Mesothelial cell of epicardium (in vitro differentiated cells): Measurements from ENCODE around the gene RAD51B. TPM values are rescaled to one million over a fixed set of nuclear protein-coding genes. Genes with fewer than 3 reads are reported as not detected.

Experiments used
- DNase-seq, 2 experiments: peaks; one replicate each; pipeline ENCODE4 v3.0.0; 2021; ENCODE audit warnings: low spot score in 2 of 2; ENCODE audit not compliant: unreplicated experiment in 2 of 2
- H3K27ac Mint-ChIP-seq: 2 replicates; pipeline ENCODE4 v1.8.0; 2021; ENCODE audit warnings: mixed read lengths
- H3K27me3 Mint-ChIP-seq: 2 replicates; pipeline ENCODE4 v1.8.0; 2021; ENCODE audit warnings: low read depth, mixed read lengths
- H3K36me3 Mint-ChIP-seq: 2 replicates; pipeline ENCODE4 v1.8.0; 2021; ENCODE audit warnings: mixed read lengths
- H3K4me1 Mint-ChIP-seq: 2 replicates; pipeline ENCODE4 v1.8.0; 2021; ENCODE audit warnings: mixed read lengths
- H3K4me3 Mint-ChIP-seq: 2 replicates; pipeline ENCODE4 v1.8.0; 2021; ENCODE audit warnings: mild to moderate bottlenecking, moderate library complexity, mixed read lengths
- H3K9me3 Mint-ChIP-seq: 2 replicates; pipeline ENCODE4 v1.8.0; 2021; ENCODE audit warnings: mixed read lengths
- CTCF ChIP-seq: fragments of 200-600 bp; sonication (generic); IDR thresholded peaks from one replicate; pipeline ENCODE4 v1.5.0; 2021; ENCODE audit warnings: antibody characterized with exemption; ENCODE audit not compliant: unreplicated experiment
- total RNA-seq: library from RNA; stranded (reverse); gene quantifications from 3 replicates; pipeline ENCODE4 v1.2.1, GENCODE V29; 2021

RAD51B gene
- total RNA-seq, 1 donor from 2014 or later, result 34.7 TPM

- Mint-ChIP-seq H3K36me3 (peaks cover 10% of the 10 kb centered on the region), H3K4me1 (peaks cover 47% of the 10 kb centered on the region), H3K27me3 (no peaks in the 10 kb centered on the region), H3K4me3 (peak overlapping the region; percentile 14), H3K27ac (peak overlapping the region; percentile 98), H3K9me3 (peaks cover 15% of the 10 kb centered on the region)
- peak in 1 of 2 experiments; percentile 45 for DNase-seq
- TF ChIP-seq CTCF, result no peak
Measured at GRCh38 chr14:68199554-68200151, 380.1 kb downstream of the RAD51B start.

- no peak for DNase-seq
- Mint-ChIP-seq H3K4me1 (peaks cover 34% of the 10 kb centered on the region), H3K9me3 (peaks cover 24% of the 10 kb centered on the region), H3K27ac (no peak overlapping the region), H3K4me3 (no peak overlapping the region), H3K27me3 (no peaks in the 10 kb centered on the region), H3K36me3 (peaks cover 14% of the 10 kb centered on the region)
- no peak for TF ChIP-seq CTCF
Measured at GRCh38 chr14:68203871-68204270, 384.3 kb downstream of the RAD51B start.

- no peak overlapping the region for H3K27ac Mint-ChIP-seq
- H3K4me3 Mint-ChIP-seq, result no peak overlapping the region
- no peaks in the 10 kb centered on the region for H3K27me3 Mint-ChIP-seq
- no peak for TF ChIP-seq CTCF
- H3K9me3 Mint-ChIP-seq, result peaks cover 33% of the 10 kb centered on the region
- H3K36me3 Mint-ChIP-seq, result peaks cover 11% of the 10 kb centered on the region
- peaks cover 28% of the 10 kb centered on the region for H3K4me1 Mint-ChIP-seq
- no peak for DNase-seq
Measured at GRCh38 chr14:68208218-68208617, 388.6 kb downstream of the RAD51B start.

- peaks cover 11% of the 10 kb centered on the region for H3K36me3 Mint-ChIP-seq
- no peak for DNase-seq
- H3K4me1 Mint-ChIP-seq, result peaks cover 31% of the 10 kb centered on the region
- H3K4me3 Mint-ChIP-seq, result no peak overlapping the region
- TF ChIP-seq CTCF, result no peak
- H3K9me3 Mint-ChIP-seq, result peaks cover 28% of the 10 kb centered on the region
- H3K27me3 Mint-ChIP-seq, result no peaks in the 10 kb centered on the region
- H3K27ac Mint-ChIP-seq, result peak overlapping the region; percentile 12
Measured at GRCh38 chr14:68208626-68209317, 389.2 kb downstream of the RAD51B start.

- Mint-ChIP-seq H3K27ac (peak overlapping the region; percentile 87), H3K4me1 (peaks cover 40% of the 10 kb centered on the region), H3K27me3 (no peaks in the 10 kb centered on the region), H3K9me3 (peaks cover 17% of the 10 kb centered on the region), H3K4me3 (no peak overlapping the region), H3K36me3 (peaks cover 4% of the 10 kb centered on the region)
- DNase-seq, result no peak
- TF ChIP-seq CTCF, result no peak
Measured at GRCh38 chr14:68210729-68211299, 391.2 kb downstream of the RAD51B start.
